C4-2B (cell line): ENCODE measurements around the gene SKI.

Experiments used
- CTCF ChIP-seq: fragments of 450-650 bp; conservative IDR thresholded peaks from 2 replicates; pipeline ENCODE4 v1.5.1; 2017; ENCODE audit warnings: mild to moderate bottlenecking
- ZFX ChIP-seq: fragments of 450-650 bp; IDR thresholded peaks from 2 replicates; pipeline ENCODE4 v1.6.1; 2017

DNA sequence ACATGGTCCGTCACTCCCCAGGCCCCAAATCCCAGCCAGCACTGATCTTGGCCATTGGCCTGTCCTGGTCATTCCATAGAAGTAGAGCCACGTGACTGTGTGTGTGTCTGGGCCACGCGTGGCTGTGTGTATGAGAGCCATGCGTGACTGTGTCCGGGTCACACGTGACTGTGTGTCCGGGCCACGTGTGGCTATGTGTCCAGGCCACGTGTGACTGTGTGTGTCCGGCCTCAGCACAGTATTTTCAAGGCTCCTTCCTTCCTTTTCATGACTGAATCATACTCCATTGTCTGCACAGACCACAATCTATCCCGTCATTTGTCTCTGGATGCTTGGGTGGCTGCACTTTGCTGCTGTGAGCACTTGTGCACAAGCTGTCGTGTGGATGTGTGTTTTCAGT, 67.4 kb downstream of the SKI start:
- TF ChIP-seq CTCF (no peak), ZFX (no peak)
